ENCODE results near the gene PRF1. TPM values are rescaled to one million over a fixed set of nuclear protein-coding genes. Genes with fewer than 3 reads are reported as not detected.

PRF1 gene
- total RNA-seq, 1 donor from 2014 or later, result not detected

DNA sequence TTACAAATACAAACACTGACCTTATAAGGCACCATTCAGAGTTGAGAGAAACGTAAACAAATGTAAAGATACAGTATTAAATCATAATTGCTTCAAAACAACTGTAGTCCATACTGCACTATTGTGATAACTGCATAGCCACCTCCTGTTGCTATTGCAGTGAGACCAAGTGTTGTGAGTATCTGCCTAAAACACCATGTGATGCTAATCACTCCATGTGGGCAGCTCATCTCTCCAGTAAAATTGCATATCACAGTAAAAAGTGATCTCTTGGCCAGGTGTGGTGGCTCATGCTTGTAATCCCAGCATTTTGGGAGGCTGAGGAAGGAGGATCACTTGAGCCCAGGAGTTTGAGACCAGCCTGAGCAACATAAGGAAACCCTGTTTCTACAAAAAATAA lies 26.8 kb upstream of the PRF1 start:
- Mint-ChIP-seq H3K9me3 (peaks cover 9% of the 10 kb centered on the region), H3K4me1 (ENCODE audit: unreplicated experiment) (peaks cover 9% of the 10 kb centered on the region), H3K36me3 (no peaks in the 10 kb centered on the region), H3K4me3 (no peak overlapping the region), H3K27ac (no peak overlapping the region), H3K27me3 (no peaks in the 10 kb centered on the region)
- no peak for DNase-seq (ENCODE audit: extremely low spot score, unreplicated experiment)
- TF ChIP-seq, protein P1, sequence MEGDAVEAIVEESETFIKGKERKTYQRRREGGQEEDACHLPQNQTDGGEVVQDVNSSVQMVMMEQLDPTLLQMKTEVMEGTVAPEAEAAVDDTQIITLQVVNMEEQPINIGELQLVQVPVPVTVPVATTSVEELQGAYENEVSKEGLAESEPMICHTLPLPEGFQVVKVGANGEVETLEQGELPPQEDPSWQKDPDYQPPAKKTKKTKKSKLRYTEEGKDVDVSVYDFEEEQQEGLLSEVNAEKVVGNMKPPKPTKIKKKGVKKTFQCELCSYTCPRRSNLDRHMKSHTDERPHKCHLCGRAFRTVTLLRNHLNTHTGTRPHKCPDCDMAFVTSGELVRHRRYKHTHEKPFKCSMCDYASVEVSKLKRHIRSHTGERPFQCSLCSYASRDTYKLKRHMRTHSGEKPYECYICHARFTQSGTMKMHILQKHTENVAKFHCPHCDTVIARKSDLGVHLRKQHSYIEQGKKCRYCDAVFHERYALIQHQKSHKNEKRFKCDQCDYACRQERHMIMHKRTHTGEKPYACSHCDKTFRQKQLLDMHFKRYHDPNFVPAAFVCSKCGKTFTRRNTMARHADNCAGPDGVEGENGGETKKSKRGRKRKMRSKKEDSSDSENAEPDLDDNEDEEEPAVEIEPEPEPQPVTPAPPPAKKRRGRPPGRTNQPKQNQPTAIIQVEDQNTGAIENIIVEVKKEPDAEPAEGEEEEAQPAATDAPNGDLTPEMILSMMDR (conservative IDR thresholded peaks at IDR 0.05), result no peak

DNA sequence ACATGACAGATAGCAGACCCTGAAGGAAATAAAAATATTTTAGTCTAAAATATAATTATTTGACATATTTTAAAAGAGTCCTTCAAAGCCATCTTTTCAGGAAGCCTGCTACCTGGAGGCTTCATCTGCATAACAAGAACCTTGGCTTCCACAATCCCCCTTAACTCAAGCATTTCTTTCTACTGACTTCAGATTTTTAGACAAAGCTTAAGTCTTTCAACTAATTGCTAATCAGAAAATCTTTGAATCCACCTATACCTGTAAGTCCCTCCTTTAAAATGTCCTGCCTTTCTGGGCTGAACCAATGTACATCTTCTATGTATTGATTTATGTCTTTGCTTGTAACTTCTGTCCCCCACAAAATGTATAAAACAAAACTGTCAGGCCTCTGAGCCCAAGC lies 23.5 kb upstream of the PRF1 start:
- TF ChIP-seq, protein P1 (conservative IDR thresholded peaks at IDR 0.05), result no peak
- no peak for DNase-seq (ENCODE audit: extremely low spot score, unreplicated experiment)
- peaks cover 5% of the 10 kb centered on the region for H3K4me1 Mint-ChIP-seq (ENCODE audit: unreplicated experiment)
- H3K27me3 Mint-ChIP-seq, result peaks cover 5% of the 10 kb centered on the region
- H3K4me3 Mint-ChIP-seq, result no peak overlapping the region
- H3K36me3 Mint-ChIP-seq, result no peaks in the 10 kb centered on the region
- peaks cover 9% of the 10 kb centered on the region for H3K9me3 Mint-ChIP-seq
- H3K27ac Mint-ChIP-seq, result no peak overlapping the region

DNA sequence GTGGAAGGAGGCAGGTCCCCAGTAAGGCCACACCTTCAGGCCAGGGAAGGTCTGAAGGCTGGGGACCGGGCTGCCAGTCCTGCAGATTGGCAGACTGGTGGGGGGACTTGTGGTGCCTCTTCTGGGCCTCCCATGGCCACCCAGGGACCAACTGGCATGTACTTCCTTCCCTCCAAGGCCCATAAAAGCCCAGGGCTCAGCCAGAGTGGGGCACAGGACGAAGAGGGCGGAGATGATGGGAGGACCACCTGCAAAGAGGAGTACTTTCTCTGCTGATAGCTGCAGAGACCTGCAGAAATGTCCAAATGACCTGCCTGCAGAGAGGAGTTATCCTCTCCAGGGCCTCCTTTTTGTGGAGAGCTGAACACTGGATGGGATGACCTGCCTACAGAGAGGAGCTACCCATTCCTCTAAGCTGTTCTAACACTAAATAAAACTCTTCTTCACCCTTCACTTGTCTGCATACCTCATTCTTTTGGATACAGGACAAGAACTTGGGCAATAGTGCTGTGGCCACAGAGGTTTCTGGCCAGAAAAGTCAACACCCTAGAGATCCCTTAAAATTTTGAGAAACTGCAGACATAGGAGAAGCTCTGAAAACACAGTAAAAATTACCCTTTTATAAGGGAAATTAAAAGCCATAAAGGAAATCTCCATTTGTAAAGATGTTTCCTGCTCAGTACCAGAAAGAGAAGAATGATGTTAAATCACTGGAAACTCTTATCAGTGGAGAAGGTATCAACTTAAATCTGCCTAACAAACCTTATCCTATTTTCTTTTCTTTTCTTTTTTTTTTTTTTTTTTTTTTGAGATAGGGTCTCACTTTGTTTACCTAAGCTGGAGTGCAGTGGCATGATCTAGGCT lies 20.7 kb upstream of the PRF1 start:
- DNase-seq (ENCODE audit: extremely low spot score, unreplicated experiment), result no peak
- Mint-ChIP-seq H3K27me3 (peaks cover 8% of the 10 kb centered on the region), H3K27ac (no peak overlapping the region), H3K4me1 (ENCODE audit: unreplicated experiment) (peaks cover 5% of the 10 kb centered on the region), H3K4me3 (no peak overlapping the region), H3K9me3 (peaks cover 10% of the 10 kb centered on the region), H3K36me3 (no peaks in the 10 kb centered on the region)
- TF ChIP-seq, protein P1 (conservative IDR thresholded peaks at IDR 0.05), result no peak

DNA sequence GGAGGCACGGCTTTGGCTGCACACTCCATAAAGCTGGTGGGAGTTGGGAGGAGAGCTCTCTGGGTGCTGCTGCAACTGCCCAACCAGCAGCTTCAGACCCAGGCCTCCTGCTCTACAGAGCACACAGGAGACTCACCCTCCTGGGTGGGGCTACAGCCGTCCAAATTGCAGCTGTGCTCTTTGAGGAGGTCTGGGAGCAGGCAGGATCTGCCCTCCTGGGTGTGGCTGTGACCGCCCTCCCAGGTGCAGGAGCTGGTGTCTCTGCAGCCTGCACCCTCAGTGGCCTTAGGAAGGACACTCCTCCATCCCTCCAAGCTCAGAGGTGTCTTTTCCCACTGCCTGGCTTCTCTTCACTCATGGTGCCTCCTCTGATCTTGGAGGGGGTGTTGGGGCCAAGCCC lies 20.0 kb upstream of the PRF1 start:
- no peak overlapping the region for H3K27ac Mint-ChIP-seq
- no peak for DNase-seq (ENCODE audit: extremely low spot score, unreplicated experiment)
- peaks cover 6% of the 10 kb centered on the region for H3K9me3 Mint-ChIP-seq
- peaks cover 5% of the 10 kb centered on the region for H3K4me1 Mint-ChIP-seq (ENCODE audit: unreplicated experiment)
- TF ChIP-seq, protein P1 (conservative IDR thresholded peaks at IDR 0.05), result no peak
- no peak overlapping the region for H3K4me3 Mint-ChIP-seq
- peaks cover 8% of the 10 kb centered on the region for H3K27me3 Mint-ChIP-seq
- H3K36me3 Mint-ChIP-seq, result no peaks in the 10 kb centered on the region

DNA sequence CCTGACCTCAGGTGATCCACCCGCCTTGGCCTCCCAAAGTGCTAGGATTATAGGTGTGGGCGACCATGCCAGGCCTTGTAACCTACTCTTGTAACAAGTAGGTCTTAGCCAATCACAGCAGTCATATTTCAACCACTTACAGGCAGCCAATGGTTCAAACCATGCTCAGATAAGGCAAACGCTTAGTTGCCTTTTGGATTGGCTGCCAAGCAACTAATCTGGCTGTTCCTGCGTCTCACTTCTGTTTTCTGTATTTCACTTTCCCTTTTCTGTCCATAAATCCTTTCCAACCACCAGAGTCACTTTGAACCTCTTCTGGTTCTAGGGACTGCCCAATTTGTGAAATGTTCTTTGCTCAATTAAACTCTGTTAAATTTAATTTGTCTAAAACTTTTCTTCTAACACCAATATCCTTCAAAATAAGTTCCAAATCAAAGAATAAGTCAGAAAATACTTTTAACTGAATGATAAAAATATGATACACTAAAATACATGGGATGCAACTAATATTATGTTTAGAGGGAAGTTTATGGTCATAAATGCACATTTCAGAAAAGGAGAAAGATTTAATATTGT lies 19.1 kb upstream of the PRF1 start:
- no peak for DNase-seq (ENCODE audit: extremely low spot score, unreplicated experiment)
- no peaks in the 10 kb centered on the region for H3K36me3 Mint-ChIP-seq
- no peak overlapping the region for H3K27ac Mint-ChIP-seq
- peaks cover 5% of the 10 kb centered on the region for H3K4me1 Mint-ChIP-seq (ENCODE audit: unreplicated experiment)
- TF ChIP-seq, protein P1 (conservative IDR thresholded peaks at IDR 0.05), result no peak
- peaks cover 8% of the 10 kb centered on the region for H3K27me3 Mint-ChIP-seq
- no peak overlapping the region for H3K4me3 Mint-ChIP-seq
- peaks cover 6% of the 10 kb centered on the region for H3K9me3 Mint-ChIP-seq
